ENCODE measurements around the gene MKLN1.

MKLN1 gene

GRCh38 chr7:131354390-131354789, 26.7 kb downstream of the MKLN1 start:
- no peak for DNase-seq (ENCODE audit: low read depth)

DNA sequence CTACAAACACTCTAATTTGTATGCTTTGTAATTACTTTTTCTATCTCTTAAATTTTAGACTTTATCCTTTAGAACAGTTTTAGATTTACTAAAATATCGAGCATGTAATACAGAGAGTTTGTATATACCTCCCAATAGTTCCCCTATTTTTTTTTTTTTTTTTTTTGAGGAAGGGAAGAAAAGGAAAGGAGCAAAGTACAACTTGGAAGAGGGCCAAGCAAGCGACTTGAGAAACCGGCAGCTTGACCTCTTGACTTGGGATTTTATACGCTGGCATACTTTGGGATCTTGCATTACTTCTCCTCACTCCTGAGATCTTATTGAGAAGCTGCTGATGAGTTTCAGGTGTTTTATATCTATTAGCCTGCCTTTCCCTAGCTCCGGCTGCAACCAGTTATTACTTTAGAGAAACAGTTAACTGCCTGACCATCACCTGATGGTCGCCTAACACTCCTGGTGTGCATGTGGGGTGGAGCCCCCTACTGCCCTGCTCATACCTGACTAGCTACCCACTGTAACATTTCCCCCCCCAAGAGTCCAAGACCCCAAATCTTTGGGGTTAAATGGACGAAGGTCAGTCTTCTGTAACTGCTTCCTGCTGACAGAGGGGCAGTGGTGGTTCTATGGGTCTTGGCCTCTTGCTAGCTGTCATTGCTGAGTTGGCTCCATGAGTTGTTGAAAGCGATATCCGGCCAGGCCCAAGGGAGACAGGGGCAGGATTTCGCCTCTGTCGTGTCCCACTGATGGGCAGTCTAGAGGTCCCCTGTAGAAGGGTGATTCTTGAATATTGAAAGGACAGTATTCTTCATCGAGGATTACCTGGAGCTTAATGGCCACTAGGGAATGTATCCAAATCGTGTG, 28.5 kb downstream of the MKLN1 start:
- DNase-seq (ENCODE audit: low read depth), result no peak

DNA sequence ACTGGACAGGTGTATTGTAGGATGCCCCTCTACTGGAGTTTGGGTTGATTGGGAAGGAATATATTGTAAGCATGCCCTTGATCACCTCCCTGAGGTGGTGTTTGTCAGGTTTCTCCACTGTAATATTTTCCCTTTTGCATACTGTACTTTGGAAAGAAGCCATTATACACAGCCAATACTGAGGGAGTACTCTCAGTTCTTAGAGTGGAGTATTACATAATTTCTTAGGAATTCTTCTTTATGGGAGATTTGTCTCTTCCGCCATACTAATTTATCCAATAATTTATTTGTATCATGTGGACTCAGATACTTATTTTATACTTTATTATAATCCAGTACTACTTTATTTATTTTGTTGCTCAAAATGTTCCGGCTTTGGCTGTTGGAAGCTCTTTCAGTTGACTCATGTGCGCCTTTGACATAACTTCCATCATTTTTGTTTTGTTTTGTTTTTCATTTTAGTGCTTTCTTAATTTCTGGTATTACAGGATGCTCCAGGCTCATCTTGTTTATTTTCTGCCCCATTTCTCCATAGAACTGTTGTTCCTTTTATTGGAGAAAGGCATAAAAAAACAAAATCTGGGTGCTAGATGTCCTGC, 29.7 kb downstream of the MKLN1 start:
- no peak for DNase-seq (ENCODE audit: low read depth)

- DNase-seq (ENCODE audit: low read depth), result no peak
Measured at GRCh38 chr7:131358636-131359035, 31.0 kb downstream of the MKLN1 start.

- DNase-seq (ENCODE audit: low read depth), result no peak
Measured at GRCh38 chr7:131359136-131359776, 31.6 kb downstream of the MKLN1 start.

DNA sequence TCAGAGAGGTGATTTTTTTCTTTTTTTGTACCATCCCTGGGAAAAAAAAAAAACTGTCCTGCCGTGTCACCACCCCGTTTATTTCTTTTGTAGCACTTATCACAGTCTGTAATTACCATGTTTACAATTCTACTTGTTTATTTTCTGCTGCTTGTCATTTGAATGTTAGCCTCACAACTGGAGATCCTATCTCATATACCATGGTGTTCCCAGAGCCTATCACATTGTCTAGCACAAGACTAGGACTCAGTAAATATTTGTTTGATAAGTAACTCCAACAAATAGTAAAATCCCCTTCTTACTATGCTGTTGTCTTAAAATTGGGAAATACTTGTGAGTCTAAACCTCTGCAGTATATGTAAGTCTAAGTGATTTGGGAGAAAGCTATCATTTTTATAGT, 36.0 kb downstream of the MKLN1 start:
- DNase-seq (ENCODE audit: low read depth), result no peak

DNA sequence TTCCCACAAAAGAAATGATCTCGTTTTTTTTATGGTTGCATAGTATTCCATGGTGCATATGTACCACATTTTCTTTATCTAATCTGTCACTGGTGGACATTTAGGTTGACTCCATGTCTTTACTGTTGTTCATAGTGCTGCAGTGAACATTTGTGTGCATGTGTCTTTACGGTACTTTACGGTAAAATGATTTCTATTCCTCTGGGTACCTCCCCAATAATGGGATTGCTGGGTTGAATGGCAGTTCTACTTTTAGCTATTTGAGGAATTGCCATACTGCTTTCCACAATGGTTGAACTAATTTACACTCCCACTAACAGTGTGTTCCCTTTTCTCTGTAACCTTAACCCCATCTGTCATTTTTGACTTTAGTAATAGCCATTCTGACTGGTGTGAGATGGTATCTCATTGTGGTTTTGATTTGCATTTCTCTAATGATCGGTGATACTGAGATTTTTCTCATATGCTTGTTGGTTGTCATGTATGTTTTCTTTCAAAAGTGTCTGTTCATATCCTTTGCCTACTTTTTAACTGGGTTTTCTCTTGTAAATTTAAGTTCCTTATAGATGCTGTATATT, 37.2 kb downstream of the MKLN1 start:
- DNase-seq (ENCODE audit: low read depth), result no peak

GRCh38 chr7:131365838-131366237, 38.2 kb downstream of the MKLN1 start:
- no peak for DNase-seq (ENCODE audit: low read depth)

DNA sequence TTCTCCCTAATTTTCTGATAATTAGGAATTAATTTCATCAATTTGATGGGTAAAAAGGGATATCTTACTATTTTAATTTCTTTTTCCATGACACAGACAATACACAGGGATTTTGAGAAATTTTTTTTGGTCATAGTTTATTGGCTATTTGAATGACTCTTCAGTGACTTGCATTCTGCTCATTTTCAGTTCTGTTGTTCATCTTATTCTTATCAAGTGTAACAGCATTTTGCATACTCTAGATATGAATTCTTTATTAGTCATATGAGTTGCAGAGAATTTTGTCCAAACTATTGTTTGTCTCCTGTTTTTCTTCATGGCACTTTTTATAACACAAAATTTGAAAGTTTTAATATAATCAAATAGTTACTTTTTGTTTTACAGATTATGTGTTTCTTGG, 41.7 kb downstream of the MKLN1 start:
- no peak for DNase-seq (ENCODE audit: low read depth)

- DNase-seq (ENCODE audit: low read depth), result no peak
Measured at GRCh38 chr7:131370523-131370968, 42.9 kb downstream of the MKLN1 start.

GRCh38 chr7:131371411-131371810, 43.7 kb downstream of the MKLN1 start:
- no peak for DNase-seq (ENCODE audit: low read depth)

DNA sequence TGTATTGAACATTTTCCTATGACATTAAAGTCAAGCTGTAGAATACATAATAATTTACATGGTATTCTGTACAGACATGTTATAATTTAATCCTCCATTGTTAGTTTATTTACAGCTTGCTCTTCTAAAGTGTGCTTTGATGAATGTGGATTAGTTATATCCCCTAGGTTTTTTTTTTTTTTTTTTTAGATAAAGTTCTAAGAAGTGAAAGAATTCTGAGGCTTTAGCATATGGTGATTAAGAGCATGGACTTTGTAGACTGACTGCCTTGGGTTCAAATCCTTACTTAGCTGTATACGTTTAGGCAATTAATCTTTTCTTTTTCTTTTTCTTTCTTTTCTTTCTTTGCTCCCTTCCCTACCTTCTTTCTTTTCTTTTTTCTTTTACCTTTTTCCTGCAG, 44.9 kb downstream of the MKLN1 start:
- no peak for DNase-seq (ENCODE audit: low read depth)

DNA sequence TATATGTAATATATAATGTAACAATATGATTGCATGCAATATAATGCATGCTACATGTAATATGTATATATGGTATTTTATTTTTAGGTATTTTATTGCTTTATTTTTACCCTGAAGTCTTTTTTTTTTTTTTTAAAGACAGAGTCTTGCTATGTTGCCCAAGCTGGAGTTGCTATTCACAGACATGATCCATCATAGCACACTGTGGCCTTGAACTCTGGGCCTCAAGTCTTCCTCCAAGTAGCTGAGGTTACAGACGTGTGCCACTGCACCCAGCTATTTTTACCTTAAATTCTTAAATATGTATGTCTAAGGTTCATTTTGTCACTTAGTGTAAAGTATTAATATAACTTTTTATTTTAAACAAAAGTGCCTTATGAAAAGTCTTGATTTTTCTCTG, 47.1 kb downstream of the MKLN1 start:
- no peak for DNase-seq (ENCODE audit: low read depth)

DNA sequence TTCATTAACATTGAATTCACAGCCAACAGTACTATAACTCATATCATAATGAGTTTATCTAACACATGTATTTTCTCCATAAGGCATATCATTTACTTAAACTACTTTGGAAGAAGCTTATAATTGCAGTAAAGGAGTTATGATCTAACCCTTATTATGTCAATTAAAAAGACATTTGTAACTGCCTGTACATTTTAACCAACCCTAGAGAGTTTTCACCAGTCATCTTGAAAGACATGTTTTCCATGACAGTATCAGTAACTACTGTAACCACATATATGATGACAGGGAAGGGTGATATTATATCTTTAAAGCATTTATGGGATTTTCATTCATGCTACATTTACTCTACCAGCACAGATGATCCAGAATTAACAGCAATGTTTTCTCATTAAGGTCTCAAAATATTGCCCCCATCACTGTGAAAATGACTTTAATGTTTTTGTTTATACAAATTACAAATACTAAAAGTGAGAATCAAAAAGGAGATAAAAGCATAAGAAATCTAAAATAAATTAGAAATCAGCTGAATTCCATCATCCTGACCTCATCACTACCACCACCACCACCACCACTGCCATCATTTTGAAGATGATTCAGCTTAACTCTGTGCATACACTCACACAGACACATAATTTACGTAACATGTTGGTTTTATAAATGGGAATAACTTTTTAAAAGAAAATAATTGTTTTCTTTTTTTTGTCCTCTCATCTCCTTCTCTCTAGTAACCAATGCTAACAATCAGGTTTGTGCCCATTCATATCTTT, 53.6 kb downstream of the MKLN1 start:
- DNase-seq (ENCODE audit: low read depth), result no peak

- no peak for DNase-seq (ENCODE audit: low read depth)
Measured at GRCh38 chr7:131383417-131384285, 56.0 kb downstream of the MKLN1 start.

DNA sequence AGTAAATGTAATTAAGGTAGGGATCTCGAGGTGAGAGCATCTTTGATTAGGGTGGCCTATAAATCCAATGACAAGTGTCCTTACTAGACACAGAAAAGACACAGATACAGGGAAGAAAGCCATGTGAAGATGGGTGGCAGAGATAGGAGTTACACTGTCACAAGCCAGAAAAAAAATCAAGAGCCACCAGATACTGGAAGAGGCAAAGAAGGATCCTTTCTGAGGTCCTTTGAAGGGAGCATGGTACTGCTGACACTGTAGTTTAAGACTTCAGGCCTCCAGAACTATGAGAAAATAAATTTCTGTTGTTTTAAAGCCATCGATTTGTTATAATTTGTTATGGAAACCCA, 56.6 kb downstream of the MKLN1 start:
- DNase-seq (ENCODE audit: low read depth), result no peak

GRCh38 chr7:131385039-131385605, 57.4 kb downstream of the MKLN1 start:
- DNase-seq (ENCODE audit: low read depth), result no peak

- no peak for DNase-seq (ENCODE audit: low read depth)
Measured at GRCh38 chr7:131388126-131388525, 60.5 kb downstream of the MKLN1 start.

GRCh38 chr7:131390275-131390674, 62.6 kb downstream of the MKLN1 start:
- DNase-seq (ENCODE audit: low read depth), result no peak

- no peak for DNase-seq (ENCODE audit: low read depth)
Measured at GRCh38 chr7:131391145-131391544, 63.5 kb downstream of the MKLN1 start.

GRCh38 chr7:131400681-131401176, 73.1 kb downstream of the MKLN1 start:
- DNase-seq (ENCODE audit: low read depth), result no peak
